Endothelial cell of umbilical vein (primary cell): ENCODE results near the gene RGS6. TPM values are rescaled to one million over a fixed set of nuclear protein-coding genes. Genes with fewer than 3 reads are reported as not detected.

Source experiments
- BruUV-seq: library from RNA; stranded (reverse); fragments of 400-500 nt; replicated peaks from 2 replicates; lab custom pipeline; 2021; lab: Mats Ljungman, UMichigan
- CTCF ChIA-PET: fragments of 300-600, 350-600 bp; sonication (Branson Sonifier 250); formaldehyde crosslinking; loops from one replicate; lab custom pipeline; 2021; ENCODE audit warnings: antibody characterized with exemption, inconsistent platforms; lab: Charles Lee
- POLR2A ChIA-PET: fragments of 300-600, 350-600 bp; sonication (Branson Sonifier 250); formaldehyde crosslinking; loops from one replicate; lab custom pipeline; 2021; ENCODE audit warnings: antibody characterized with exemption, inconsistent platforms; lab: Charles Lee
- DNase-seq: peaks from one replicate; pipeline ENCODE4 v3.0.0-alpha.2; 2011; ENCODE audit warnings: low read depth, low spot score
- FAIRE-seq: peaks from 2 replicates; lab custom pipeline; 2011; peaks lifted over from hg19 to GRCh38; lab: Jason Lieb, UNC
- H2AFZ ChIP-seq: 2 replicates; pipeline ENCODE4 v1.6.0; 2012; ENCODE audit warnings: low read depth, low read length, control low read depth, inconsistent platforms
- H3K27ac ChIP-seq: 2 replicates; pipeline ENCODE4 v1.5.1; 2011; ENCODE audit warnings: low read depth, mild to moderate bottlenecking, control low read depth, low read length, moderate library complexity; ENCODE audit not compliant: insufficient read depth
- H3K27me3 ChIP-seq, 2 experiments: 2 replicates each; pipeline versions ENCODE4 v1.6.0 to v1.6.1; 2011; ENCODE audit warnings: low read length in 2 of 2, mixed read lengths in 1 of 2; ENCODE audit not compliant: control insufficient read depth in 2 of 2, insufficient read depth in 2 of 2
- H3K36me3 ChIP-seq, 2 experiments: 2 replicates in 1 of 2; 3 replicates in 1 of 2; pipeline ENCODE4 v1.5.1; 2011; ENCODE audit warnings: low read length in 2 of 2, mild to moderate bottlenecking in 1 of 2, moderate library complexity in 1 of 2; ENCODE audit not compliant: control insufficient read depth in 2 of 2, insufficient read depth in 2 of 2; ENCODE audit errors: extremely low read depth in 1 of 2
- H3K4me1 ChIP-seq: 3 replicates; pipeline ENCODE4 v1.5.1; 2011; ENCODE audit warnings: mild to moderate bottlenecking, low read length; ENCODE audit not compliant: control insufficient read depth, insufficient read depth; ENCODE audit errors: extremely low read depth
- H3K4me2 ChIP-seq: 2 replicates; pipeline ENCODE4 v1.6.1; 2011; ENCODE audit warnings: low read length, control low read depth, mixed read lengths; ENCODE audit not compliant: insufficient read depth
- H3K4me3 ChIP-seq, 3 experiments: fragments of 200-600 bp in 1 of 3; sonication (generic), shearing (Covaris generic) in 1 of 3; replicated peaks in 1 of 3; 2 replicates each; pipeline ENCODE4 v1.5.1; 2011 to 2016; ENCODE audit warnings: control low read depth in 3 of 3, low read length in 3 of 3, mild to moderate bottlenecking in 2 of 3, inconsistent platforms in 1 of 3, low read depth in 1 of 3, moderate library complexity in 1 of 3; ENCODE audit not compliant: insufficient read depth in 1 of 3
- H3K79me2 ChIP-seq: 2 replicates; pipeline ENCODE4 v1.6.0; 2012; ENCODE audit warnings: low read length, inconsistent platforms; ENCODE audit not compliant: control insufficient read depth, insufficient read depth
- H3K9ac ChIP-seq: replicated peaks from 2 replicates; pipeline ENCODE3; 2011; ENCODE audit warnings: low read length, control low read depth; ENCODE audit not compliant: insufficient read depth; ENCODE audit errors: extremely low read depth
- H3K9me1 ChIP-seq: replicated peaks from 3 replicates; pipeline ENCODE4 v1.6.0; 2011; ENCODE audit warnings: mild to moderate bottlenecking, low read length; ENCODE audit not compliant: control insufficient read depth, insufficient read depth; ENCODE audit errors: extremely low read depth
- H3K9me3 ChIP-seq: replicated peaks from 2 replicates; pipeline ENCODE4 v1.5.1; 2012; ENCODE audit warnings: low read length, inconsistent platforms; ENCODE audit not compliant: control insufficient read depth, insufficient read depth
- H4K20me1 ChIP-seq: replicated peaks from 2 replicates; pipeline ENCODE3; 2011; ENCODE audit warnings: mild to moderate bottlenecking, low read length; ENCODE audit not compliant: control insufficient read depth, insufficient read depth; ENCODE audit errors: extremely low read depth
- CTCF ChIP-seq, 2 donors: IDR thresholded peaks; 1 replicate in 1 of 2; 2 replicates in 1 of 2; pipeline ENCODE4 v1.5.1; 2011; ENCODE audit warnings: low read length in 2 of 2, mild to moderate bottlenecking in 2 of 2, moderate library complexity in 2 of 2, control low read depth in 1 of 2, inconsistent platforms in 1 of 2, low read depth in 1 of 2; ENCODE audit not compliant: insufficient read depth in 1 of 2; ENCODE audit errors: extremely low read depth in 1 of 2
- EZH2 ChIP-seq: IDR thresholded peaks from 2 replicates; pipeline ENCODE4 v1.6.1; 2012; ENCODE audit warnings: borderline replicate concordance, low read depth, mild to moderate bottlenecking, moderate library complexity, low read length, inconsistent platforms; ENCODE audit not compliant: severe bottlenecking
- FOS ChIP-seq: IDR thresholded peaks from 2 replicates; pipeline ENCODE4 v1.6.1; 2011; ENCODE audit warnings: mild to moderate bottlenecking, low read length, moderate library complexity, borderline replicate concordance; ENCODE audit not compliant: insufficient read depth
- GATA2 ChIP-seq: IDR thresholded peaks from 2 replicates; pipeline ENCODE4 v1.7.0; 2011; ENCODE audit warnings: low read depth, mild to moderate bottlenecking, moderate library complexity, mixed read lengths, low read length; ENCODE audit not compliant: insufficient read length, insufficient read depth
- JUN ChIP-seq: IDR thresholded peaks from 2 replicates; pipeline ENCODE4 v1.6.1; 2011; ENCODE audit warnings: borderline replicate concordance, low read depth; ENCODE audit not compliant: insufficient read length, insufficient read depth
- MAX ChIP-seq: IDR thresholded peaks from 2 replicates; pipeline ENCODE4 v1.6.1; 2011; ENCODE audit not compliant: insufficient read depth, insufficient read length
- MYC ChIP-seq: IDR thresholded peaks from one replicate; pipeline ENCODE4 v1.6.1; 2011; ENCODE audit warnings: mild to moderate bottlenecking, low read depth, low read length
- POLR2A ChIP-seq: IDR thresholded peaks from 2 replicates; pipeline ENCODE4 v1.6.1; 2012; ENCODE audit warnings: low read depth, mild to moderate bottlenecking, control low read depth, low read length
- POLR2AphosphoS5 ChIP-seq: IDR thresholded peaks from 2 replicates; pipeline ENCODE4 v1.6.1; 2012; ENCODE audit warnings: low read depth, mild to moderate bottlenecking, control low read depth, low read length, moderate library complexity; ENCODE audit not compliant: insufficient read depth
- dilution Hi-C: fragments of 300-500 bp; cut with MboI; formaldehyde crosslinking; loops from one replicate; pipeline ENCODE4 v1.15.0; 2019; ENCODE audit warnings: low sequenced_read_pairs; ENCODE audit not compliant: extremely low pct_ligation_motif_present
- intact Hi-C: fragments of 100-400 bp; cut with micrococcal nuclease; formaldehyde crosslinking; loops from one replicate; pipeline ENCODE4 v1.10.0; 2022
- polyA plus RNA-seq, 4 experiments: library from polyadenylated mRNA; depleted of rRNA in 3 of 4; stranded (reverse) in 3 of 4; unstranded in 1 of 4; fragments of >200 nt; gene quantifications; 2 replicates each; pipeline versions ENCODE4 v1.2.1 to v1.2.3, GENCODE V29; 2011 to 2012; ENCODE audit warnings: missing spikeins in 1 of 4
- total RNA-seq: library from RNA; stranded (reverse); gene quantifications from 2 replicates; pipeline ENCODE4 v1.2.3, GENCODE V29; 2021

The RGS6 gene
- total and polyA plus RNA-seq, 2 donors (not counting 3 experiments of a cell fraction or from before 2014, with no cell fraction given) = not detected

- DNase-seq (no peak), FAIRE-seq (no peak)
- dilution Hi-C loops = no loop called here
- H3K36me3 ChIP-seq = no peaks in the 10 kb centered on the region
- BruUV-seq = no TSS peak
- no peak overlapping the region for H3K9ac ChIP-seq
- no peak overlapping the region for H3K4me3 ChIP-seq
- no peak for TF ChIP-seq POLR2AphosphoS5
- TF ChIP-seq POLR2A = no peak
- no peak for TF ChIP-seq MAX
- H3K79me2 ChIP-seq = no peaks in the 10 kb centered on the region
- no peaks in the 10 kb centered on the region for H3K9me1 ChIP-seq
- no peak overlapping the region for H3K4me2 ChIP-seq
- POLR2A ChIA-PET = no interaction called here
- intact Hi-C loops = no loop called here
- no peaks in the 10 kb centered on the region for H4K20me1 ChIP-seq
- H3K27me3 ChIP-seq = no peaks in the 10 kb centered on the region
- no peak overlapping the region for H3K27ac ChIP-seq
- no peaks in the 10 kb centered on the region for H3K4me1 ChIP-seq
- no peak overlapping the region for H2AFZ ChIP-seq
- CTCF ChIA-PET = no interaction called here
- H3K9me3 ChIP-seq = no peaks in the 10 kb centered on the region
Measured at GRCh38 chr14:71956920-71957563, 24.8 kb downstream of the RGS6 start.

GRCh38 chr14:71959055-71959454, 26.8 kb downstream of the RGS6 start:
- Histone ChIP-seq H3K36me3 (no peaks in the 10 kb centered on the region), H2AFZ (no peak overlapping the region), H3K4me1 (no peaks in the 10 kb centered on the region), H3K79me2 (no peaks in the 10 kb centered on the region), H3K9me3 (no peaks in the 10 kb centered on the region), H3K9me1 (no peaks in the 10 kb centered on the region), H3K9ac (no peak overlapping the region), H4K20me1 (no peaks in the 10 kb centered on the region), H3K27ac (no peak overlapping the region), H3K27me3 (no peaks in the 10 kb centered on the region), H3K4me2 (no peak overlapping the region), H3K4me3 (no peak overlapping the region)
- ChIA-PET POLR2A (no interaction called here), CTCF (no interaction called here)
- TF ChIP-seq MAX = no peak
- no peak for TF ChIP-seq FOS
- TF ChIP-seq GATA2 = no peak
- TF ChIP-seq POLR2AphosphoS5 = no peak
- TF ChIP-seq EZH2 = no peak
- TF ChIP-seq POLR2A = no peak
- no peak for TF ChIP-seq MYC
- no peak for TF ChIP-seq JUN
- no peak for TF ChIP-seq CTCF (IDR thresholded peaks at IDR 0.05; ENCODE audit: extremely low read depth in 1 of 2, insufficient read depth in 1 of 2, low read depth in 1 of 2, low read length in 2 of 2)
- intact Hi-C loops (no loop called here), dilution Hi-C loops (no loop called here)
- DNase-seq = no peak
- no peak for FAIRE-seq
- no TSS peak for BruUV-seq
